ENCODE data around the gene HS1BP3.

HS1BP3 gene

GRCh38 chr2:20676353-20677215 lies 25.7 kb upstream of the HS1BP3 start:
- Histone ChIP-seq H3K4me2 (ENCODE audit: insufficient read depth, low read length) (no peak overlapping the region), H4K20me1 (ENCODE audit: insufficient read depth, low read length) (no peaks in the 10 kb centered on the region), H2AFZ (ENCODE audit: low read depth, low read length) (no peak overlapping the region), H3K79me2 (ENCODE audit: insufficient read depth, low read length) (no peaks in the 10 kb centered on the region), H3K36me3 (ENCODE audit: insufficient read depth, low read length) (no peaks in the 10 kb centered on the region), H3K9ac (ENCODE audit: low read depth, low read length) (no peak overlapping the region), H3K27ac (ENCODE audit: low read length) (no peak overlapping the region), H3K27me3 (ENCODE audit: insufficient read depth, low read length, poor library complexity) (no peaks in the 10 kb centered on the region), H3K4me3 (ENCODE audit: low read depth in 1 of 2, low read length in 2 of 2) (no peak overlapping the region), H3K4me1 (ENCODE audit: insufficient read depth, low read length) (no peaks in the 10 kb centered on the region), H3K9me3 (ENCODE audit: insufficient read depth, low read length, severe bottlenecking) (no peaks in the 10 kb centered on the region)
- no peak for DNase-seq
- no peak for ATAC-seq (ENCODE audit: insufficient read depth, low read depth)
- TF ChIP-seq CTCF (IDR thresholded peaks at IDR 0.05; ENCODE audit: borderline replicate concordance, extremely low read depth, low read length, poor library complexity, severe bottlenecking) (no peak), EZH2 (IDR thresholded peaks at IDR 0.05; ENCODE audit: borderline replicate concordance, low read depth, low read length, severe bottlenecking) (no peak)

- Histone ChIP-seq H3K79me2 (ENCODE audit: insufficient read depth, low read length) (no peaks in the 10 kb centered on the region), H3K4me2 (ENCODE audit: insufficient read depth, low read length) (no peak overlapping the region), H4K20me1 (ENCODE audit: insufficient read depth, low read length) (no peaks in the 10 kb centered on the region), H3K9me3 (ENCODE audit: insufficient read depth, low read length, severe bottlenecking) (no peaks in the 10 kb centered on the region), H2AFZ (ENCODE audit: low read depth, low read length) (no peak overlapping the region), H3K27me3 (ENCODE audit: insufficient read depth, low read length, poor library complexity) (no peaks in the 10 kb centered on the region), H3K9ac (ENCODE audit: low read depth, low read length) (no peak overlapping the region), H3K4me1 (ENCODE audit: insufficient read depth, low read length) (no peaks in the 10 kb centered on the region), H3K4me3 (ENCODE audit: low read depth in 1 of 2, low read length in 2 of 2) (no peak overlapping the region), H3K36me3 (ENCODE audit: insufficient read depth, low read length) (no peaks in the 10 kb centered on the region), H3K27ac (ENCODE audit: low read length) (no peak overlapping the region)
- DNase-seq (peak; percentile 18), ATAC-seq (ENCODE audit: insufficient read depth, low read depth) (peak; percentile 80)
- TF ChIP-seq CTCF (IDR thresholded peaks at IDR 0.05; ENCODE audit: borderline replicate concordance, extremely low read depth, low read length, poor library complexity, severe bottlenecking) (no peak), EZH2 (IDR thresholded peaks at IDR 0.05; ENCODE audit: borderline replicate concordance, low read depth, low read length, severe bottlenecking) (no peak)
Observed at GRCh38 chr2:20675701-20676352, 24.9 kb upstream of the HS1BP3 start.

- Histone ChIP-seq H3K9ac (ENCODE audit: low read depth, low read length) (no peak overlapping the region), H3K4me3 (ENCODE audit: low read depth in 1 of 2, low read length in 2 of 2) (no peak overlapping the region), H2AFZ (ENCODE audit: low read depth, low read length) (no peak overlapping the region), H3K9me3 (ENCODE audit: insufficient read depth, low read length, severe bottlenecking) (no peaks in the 10 kb centered on the region), H3K27me3 (ENCODE audit: insufficient read depth, low read length, poor library complexity) (no peaks in the 10 kb centered on the region), H3K4me1 (ENCODE audit: insufficient read depth, low read length) (no peaks in the 10 kb centered on the region), H3K36me3 (ENCODE audit: insufficient read depth, low read length) (no peaks in the 10 kb centered on the region), H4K20me1 (ENCODE audit: insufficient read depth, low read length) (no peaks in the 10 kb centered on the region), H3K27ac (ENCODE audit: low read length) (no peak overlapping the region), H3K4me2 (ENCODE audit: insufficient read depth, low read length) (no peak overlapping the region), H3K79me2 (ENCODE audit: insufficient read depth, low read length) (no peaks in the 10 kb centered on the region)
- ATAC-seq (ENCODE audit: insufficient read depth, low read depth), result no peak
- TF ChIP-seq EZH2 (IDR thresholded peaks at IDR 0.05; ENCODE audit: borderline replicate concordance, low read depth, low read length, severe bottlenecking) (no peak), CTCF (IDR thresholded peaks at IDR 0.05; ENCODE audit: borderline replicate concordance, extremely low read depth, low read length, poor library complexity, severe bottlenecking) (no peak)
- no peak for DNase-seq
Observed at GRCh38 chr2:20674974-20675679, 24.2 kb upstream of the HS1BP3 start.

Data from DND-41 (cell line).